OCI-LY3 (cell line): ENCODE measurements around the gene SPESP1.

Experiments used
- H2AFZ ChIP-seq: fragments of 200-600, 300-600 bp; shearing (Covaris generic); 2 replicates; pipeline ENCODE4 v1.6.0; 2014; ENCODE audit warnings: antibody characterized with exemption, low read depth, low read length
- H3K27ac ChIP-seq: fragments of 200-600, 300-600 bp; sonication (generic); 2 replicates; pipeline ENCODE4 v1.5.1; 2014; ENCODE audit warnings: mild to moderate bottlenecking, low read length, moderate library complexity, mixed read lengths
- H3K27me3 ChIP-seq: fragments of 200-600, 300-600 bp; sonication (generic); 2 replicates; pipeline ENCODE4 v1.6.1; 2014; ENCODE audit warnings: low read depth, low read length, mixed read lengths
- H3K36me3 ChIP-seq: fragments of 200-600, 300-600 bp; sonication (generic); replicated peaks from 2 replicates; pipeline ENCODE3; 2014; ENCODE audit warnings: low read depth, low read length, mixed read lengths
- H3K4me1 ChIP-seq: fragments of 300-600, 200-600 bp; sonication (generic); 2 replicates; pipeline ENCODE4 v1.6.1; 2014; ENCODE audit warnings: low read length, mixed read lengths
- H3K4me2 ChIP-seq: fragments of 200-600, 300-600 bp; sonication (generic); 2 replicates; pipeline ENCODE4 v1.6.1; 2014; ENCODE audit warnings: low read length, mixed read lengths
- H3K4me3 ChIP-seq: fragments of 300-600, 200-600 bp; sonication (generic); 2 replicates; pipeline ENCODE4 v1.5.1; 2014; ENCODE audit warnings: antibody characterized with exemption, mild to moderate bottlenecking, low read length, moderate library complexity
- H3K79me2 ChIP-seq: fragments of 300-600, 200-600 bp; shearing (Covaris generic); 2 replicates; pipeline ENCODE4 v1.6.1; 2014; ENCODE audit warnings: mild to moderate bottlenecking, low read length, mixed read lengths
- H3K9ac ChIP-seq: fragments of 300-600, 200-600 bp; shearing (Covaris generic); 2 replicates; pipeline ENCODE4 v1.6.0; 2014; ENCODE audit warnings: mild to moderate bottlenecking, low read length, moderate library complexity
- H3K9me3 ChIP-seq: fragments of 200-600, 300-600 bp; shearing (Covaris generic); 2 replicates; pipeline ENCODE4 v1.6.1; 2014; ENCODE audit warnings: low read length, mixed read lengths; ENCODE audit not compliant: insufficient read depth
- H4K20me1 ChIP-seq: fragments of 200-600, 300-600 bp; sonication (generic); 2 replicates; pipeline ENCODE4 v1.6.1; 2016; ENCODE audit warnings: low read length, mixed read lengths; ENCODE audit not compliant: insufficient read depth
- CTCF ChIP-seq: fragments of 200-600, 300-600 bp; sonication (generic); IDR thresholded peaks from 2 replicates; pipeline ENCODE4 v1.5.1; 2014; ENCODE audit warnings: antibody characterized with exemption, low read length, low read depth
- EZH2phosphoT487 ChIP-seq: fragments of 200-600 bp; shearing (Covaris generic); IDR thresholded peaks from 2 replicates; pipeline ENCODE4 v1.6.1; 2018; ENCODE audit warnings: antibody characterized with exemption, mixed run types, low read depth

SPESP1 gene

DNA sequence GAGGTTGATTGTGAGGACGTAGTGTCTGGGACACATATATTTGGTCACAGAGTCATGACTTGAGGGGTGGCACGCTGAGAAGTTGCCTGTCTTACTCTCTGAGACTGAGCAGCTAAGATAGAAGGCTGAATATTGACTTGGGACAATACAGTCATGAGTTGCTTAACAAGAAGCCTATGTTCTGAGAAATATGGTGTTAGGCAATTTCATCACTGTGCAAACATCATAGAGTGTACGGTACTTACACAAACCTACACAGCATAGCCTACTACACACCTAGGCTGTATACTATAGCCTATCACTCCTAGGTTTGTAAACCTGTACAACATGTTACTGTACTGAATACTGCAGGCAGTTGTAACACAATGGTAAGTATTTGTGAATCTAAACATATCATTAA is 30.3 kb upstream of the SPESP1 start:
- Histone ChIP-seq H3K36me3 (no peaks in the 10 kb centered on the region), H3K4me2 (no peak overlapping the region), H3K9me3 (no peaks in the 10 kb centered on the region), H3K9ac (no peak overlapping the region), H2AFZ (no peak overlapping the region), H3K27me3 (peaks cover 34% of the 10 kb centered on the region), H3K27ac (no peak overlapping the region), H4K20me1 (no peaks in the 10 kb centered on the region), H3K4me3 (no peak overlapping the region), H3K79me2 (no peaks in the 10 kb centered on the region), H3K4me1 (no peaks in the 10 kb centered on the region)
- TF ChIP-seq CTCF = no peak
- no peak for TF ChIP-seq EZH2phosphoT487

DNA sequence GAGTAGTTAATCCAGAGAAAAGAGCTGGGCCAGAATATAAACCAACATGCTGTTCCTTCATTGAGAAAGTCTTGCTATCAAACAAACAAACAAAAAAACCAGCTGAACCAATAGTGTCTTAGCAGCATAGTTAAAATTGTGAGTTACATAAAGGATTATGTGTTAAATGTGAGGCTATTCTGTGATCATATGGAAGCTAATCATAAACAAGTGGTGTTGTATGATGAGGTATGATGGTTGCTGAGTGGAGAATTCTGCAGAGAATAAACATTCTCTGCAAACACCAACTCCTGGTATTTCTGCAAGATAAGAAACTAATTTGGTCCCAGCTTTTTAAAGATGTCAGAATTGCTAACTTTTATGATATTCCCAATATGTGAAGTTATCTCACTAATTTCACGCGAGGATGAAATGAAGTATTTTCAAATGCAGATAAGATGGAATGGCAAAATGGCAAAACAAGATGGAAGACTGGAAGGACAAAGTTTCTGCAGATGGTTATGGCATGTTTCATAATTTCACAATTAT is 22.9 kb upstream of the SPESP1 start:
- peaks cover 33% of the 10 kb centered on the region for H3K27me3 ChIP-seq

DNA sequence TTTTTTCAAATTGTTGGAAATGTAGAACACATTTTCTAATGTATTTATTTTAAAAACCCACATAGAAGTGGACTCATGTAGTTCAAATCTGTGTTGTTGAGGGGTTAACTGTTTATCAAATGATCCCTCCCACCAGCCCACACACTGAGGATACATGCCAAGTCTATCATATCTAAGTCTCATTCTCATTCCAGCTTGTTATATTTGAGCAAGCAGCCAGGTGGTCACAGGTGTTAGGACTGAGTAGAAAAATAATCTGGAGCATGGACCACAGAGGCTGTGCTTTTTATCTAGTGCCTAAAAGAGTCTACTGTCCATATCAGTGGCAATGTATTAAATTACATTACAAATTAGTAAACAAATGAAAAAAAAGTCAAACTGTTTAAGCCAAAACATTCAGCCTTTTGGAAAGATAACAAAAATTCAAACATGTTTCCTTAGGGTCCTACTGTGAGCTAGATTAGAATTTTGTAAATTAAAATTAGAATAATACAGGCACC is 20.7 kb upstream of the SPESP1 start:
- Histone ChIP-seq H3K79me2 (no peaks in the 10 kb centered on the region), H2AFZ (no peak overlapping the region), H3K9ac (no peak overlapping the region), H3K9me3 (no peaks in the 10 kb centered on the region), H3K27me3 (peaks cover 33% of the 10 kb centered on the region), H3K4me1 (no peaks in the 10 kb centered on the region), H3K4me2 (no peak overlapping the region), H3K27ac (no peak overlapping the region), H3K4me3 (no peak overlapping the region), H4K20me1 (no peaks in the 10 kb centered on the region), H3K36me3 (no peaks in the 10 kb centered on the region)
- TF ChIP-seq CTCF (no peak), EZH2phosphoT487 (no peak)

More for the DNA sequence above, 22.9 kb upstream of the SPESP1 start:
- Histone ChIP-seq H3K36me3 (no peaks in the 10 kb centered on the region), H3K4me3 (no peak overlapping the region), H3K4me1 (no peaks in the 10 kb centered on the region), H3K4me2 (no peak overlapping the region), H3K9ac (no peak overlapping the region), H4K20me1 (no peaks in the 10 kb centered on the region), H2AFZ (no peak overlapping the region), H3K79me2 (no peaks in the 10 kb centered on the region), H3K9me3 (no peaks in the 10 kb centered on the region), H3K27ac (no peak overlapping the region)
- TF ChIP-seq CTCF = no peak

DNA sequence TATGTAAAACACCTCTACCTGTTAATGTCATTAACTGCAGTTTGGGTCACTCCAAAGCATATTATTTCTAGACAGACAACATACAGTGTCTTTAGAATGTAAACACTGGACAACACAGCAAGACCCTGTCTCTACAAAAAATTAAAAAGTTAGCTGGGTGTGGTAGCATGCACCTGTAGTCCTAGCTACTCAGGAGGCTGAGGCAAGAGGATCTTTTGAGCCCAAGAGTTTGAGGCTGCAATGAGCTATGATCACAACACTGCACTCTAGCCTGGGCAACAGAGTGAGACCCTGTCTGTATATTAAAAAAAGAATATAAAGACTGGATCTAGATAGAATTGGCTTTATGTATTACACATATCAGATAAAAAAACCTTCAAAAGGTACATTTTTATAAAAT is 20.0 kb upstream of the SPESP1 start:
- Histone ChIP-seq H3K9me3 (no peaks in the 10 kb centered on the region), H3K27me3 (peaks cover 33% of the 10 kb centered on the region), H3K79me2 (no peaks in the 10 kb centered on the region), H3K4me1 (no peaks in the 10 kb centered on the region), H3K9ac (no peak overlapping the region), H3K27ac (no peak overlapping the region), H3K4me2 (no peak overlapping the region), H2AFZ (no peak overlapping the region), H3K4me3 (no peak overlapping the region), H3K36me3 (no peaks in the 10 kb centered on the region), H4K20me1 (no peaks in the 10 kb centered on the region)
- TF ChIP-seq CTCF (no peak), EZH2phosphoT487 (no peak)
